ENCODE measurements around the gene OAF. TPM values are rescaled to one million over a fixed set of nuclear protein-coding genes. Genes with fewer than 3 reads are reported as not detected.

Gene OAF
- total RNA-seq, 2 experiments from 2014 or later = 5.3 TPM

DNA sequence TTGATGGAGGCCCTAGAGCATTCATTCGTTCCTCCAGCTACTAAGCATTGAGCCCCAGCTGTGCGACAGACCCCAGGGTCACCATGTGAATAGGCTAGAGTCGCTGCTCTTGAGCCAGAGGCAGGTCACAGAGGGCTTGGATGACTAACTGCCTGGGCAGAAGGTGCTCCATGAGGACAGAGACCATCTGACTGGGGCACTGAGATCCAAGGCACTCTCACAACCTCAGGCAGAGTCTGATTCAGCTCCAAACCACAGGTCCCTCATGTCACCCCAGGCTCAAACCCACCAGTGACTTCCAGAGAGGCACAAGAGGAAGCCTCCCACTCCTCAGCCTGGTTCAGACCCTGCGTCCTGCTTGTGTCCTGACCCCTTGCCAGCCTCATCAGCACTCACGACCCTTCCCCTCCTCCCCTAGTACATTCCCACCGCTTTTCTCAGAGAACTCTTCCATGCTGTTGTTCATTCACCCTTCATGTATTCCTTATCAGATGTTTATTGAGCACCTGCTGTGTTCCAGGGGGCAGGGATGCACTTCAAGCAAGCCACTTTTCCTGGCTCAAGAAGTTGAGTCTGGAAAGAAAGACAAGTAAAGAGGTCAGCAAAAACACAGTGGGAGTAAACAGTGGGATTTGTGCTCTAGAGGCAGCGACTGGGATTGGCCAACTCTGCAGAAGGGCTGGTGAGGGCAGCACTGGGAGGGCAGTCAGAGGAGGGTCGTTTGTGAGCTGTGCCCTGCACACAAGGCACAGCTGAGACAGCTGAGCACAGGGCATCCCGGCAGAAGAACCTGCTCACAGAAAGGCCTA is 9.3 kb downstream of the OAF start:
- POLR2A ChIA-PET = no interaction called here
- Mint-ChIP-seq H3K27ac (no peak overlapping the region), H3K9me3 (ENCODE audit: insufficient read depth) (no peaks in the 10 kb centered on the region), H3K27me3 (ENCODE audit: low read depth) (no peaks in the 10 kb centered on the region), H3K36me3 (ENCODE audit: low read depth) (no peaks in the 10 kb centered on the region), H3K4me3 (no peak overlapping the region), H3K4me1 (ENCODE audit: low read depth) (peaks cover 17% of the 10 kb centered on the region)
- DNase-seq (no peak), ATAC-seq (no peak)
- CTCF ChIA-PET = no interaction called here

DNA sequence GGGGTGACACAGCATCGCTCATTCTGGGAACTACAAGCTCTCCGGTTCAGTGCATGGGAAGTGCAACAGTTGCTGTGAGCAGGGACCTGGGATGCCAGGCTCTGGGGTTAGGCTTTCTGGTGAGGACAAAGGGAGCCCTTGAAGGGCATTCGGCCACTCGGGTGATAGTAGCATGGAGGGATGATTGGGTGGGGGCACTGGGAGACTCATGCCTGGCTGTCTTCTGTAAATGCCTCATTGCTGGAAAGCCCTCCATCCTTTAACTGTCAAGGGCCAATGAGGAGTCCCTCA is 9.9 kb downstream of the OAF start:
- H3K4me3 Mint-ChIP-seq = no peak overlapping the region
- ChIA-PET CTCF (no interaction called here), POLR2A (no interaction called here)

DNA sequence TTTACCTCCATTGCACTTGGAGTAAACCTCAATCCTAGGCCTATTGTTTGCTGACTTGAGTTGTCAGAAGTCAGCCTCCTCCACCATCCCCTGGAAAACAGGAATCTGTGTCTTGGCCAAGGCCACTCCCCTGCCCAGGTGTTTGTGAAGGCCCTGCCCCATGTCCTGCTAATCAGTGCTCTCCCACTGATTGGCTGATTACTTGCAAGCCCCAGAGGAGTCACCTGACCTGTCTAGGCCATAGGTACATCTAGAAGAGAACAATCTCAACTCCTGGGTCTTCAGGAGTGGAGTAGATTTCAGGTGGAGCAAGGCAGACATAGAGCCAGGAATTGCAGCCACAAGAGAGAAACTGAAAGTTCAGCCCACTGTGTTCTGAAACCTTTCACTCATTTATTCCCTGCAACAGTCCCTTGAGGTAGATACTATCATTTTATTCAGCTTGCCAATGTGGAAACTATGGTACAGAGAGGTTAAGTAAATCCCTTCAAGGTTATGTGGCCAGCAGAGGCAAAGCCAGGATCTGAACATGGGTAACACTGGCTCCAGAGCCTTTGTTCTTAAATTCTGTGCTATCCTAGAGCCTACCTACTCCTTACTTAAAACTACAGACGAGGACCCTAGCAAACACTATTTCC is 10.4 kb downstream of the OAF start:
- DNase-seq (no peak), ATAC-seq (peak; percentile 18)
- POLR2A ChIA-PET = no interaction called here
- no peaks in the 10 kb centered on the region for H3K36me3 Mint-ChIP-seq (ENCODE audit: low read depth)
- H3K27ac Mint-ChIP-seq = no peak overlapping the region
- H3K27me3 Mint-ChIP-seq (ENCODE audit: low read depth) = no peaks in the 10 kb centered on the region
- no peak overlapping the region for H3K4me3 Mint-ChIP-seq
- peaks cover 22% of the 10 kb centered on the region for H3K4me1 Mint-ChIP-seq (ENCODE audit: low read depth)
- H3K9me3 Mint-ChIP-seq (ENCODE audit: insufficient read depth) = no peaks in the 10 kb centered on the region
- CTCF ChIA-PET = no interaction called here

More for the DNA sequence above, 9.9 kb downstream of the OAF start:
- H3K36me3 Mint-ChIP-seq (ENCODE audit: low read depth) = no peaks in the 10 kb centered on the region
- ATAC-seq (no peak), DNase-seq (no peak)
- no peaks in the 10 kb centered on the region for H3K9me3 Mint-ChIP-seq (ENCODE audit: insufficient read depth)
- no peak overlapping the region for H3K27ac Mint-ChIP-seq
- H3K27me3 Mint-ChIP-seq (ENCODE audit: low read depth) = no peaks in the 10 kb centered on the region
- peaks cover 20% of the 10 kb centered on the region for H3K4me1 Mint-ChIP-seq (ENCODE audit: low read depth)

DNA sequence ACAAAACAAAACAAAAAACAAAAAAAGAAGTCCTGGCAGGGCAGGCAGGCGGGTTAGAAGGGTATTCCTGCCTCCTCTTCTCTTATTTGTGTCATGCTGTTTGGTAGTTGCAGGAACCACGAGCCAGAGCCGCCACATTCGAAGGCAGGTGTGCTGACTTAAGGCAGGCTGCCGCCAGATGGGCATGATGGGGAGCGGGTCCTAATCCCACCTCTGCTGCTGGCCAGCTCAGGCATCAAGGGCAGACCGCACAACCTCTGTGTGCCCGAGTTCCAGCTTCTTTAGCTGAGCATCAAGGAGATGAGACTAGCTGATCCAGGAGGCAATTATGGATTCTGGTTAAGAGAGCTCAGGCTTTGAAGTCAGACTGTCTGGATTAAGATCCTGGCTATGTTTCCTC is 12.1 kb downstream of the OAF start:
- no peaks in the 10 kb centered on the region for H3K27me3 Mint-ChIP-seq (ENCODE audit: low read depth)
- POLR2A ChIA-PET = no interaction called here

DNA sequence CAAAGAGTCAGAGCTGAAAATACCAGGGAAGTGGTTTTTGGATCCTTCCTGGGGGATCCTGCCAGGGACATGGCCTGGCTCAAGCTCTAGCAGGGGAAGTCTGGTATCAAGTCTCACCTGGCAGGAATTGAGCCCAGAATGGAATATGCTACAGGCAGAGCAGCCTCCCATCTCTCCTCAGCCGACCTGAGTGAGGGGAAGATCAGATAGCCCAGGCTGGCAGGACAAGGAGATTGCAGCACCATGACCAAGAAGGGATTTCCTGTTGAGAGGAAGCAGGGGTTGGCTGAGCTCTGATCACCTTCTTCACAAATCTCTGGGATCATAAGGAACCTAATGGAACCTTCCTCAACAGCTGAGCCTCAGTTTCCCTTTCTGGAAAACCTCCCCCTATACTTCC is 13.0 kb downstream of the OAF start:
- no peaks in the 10 kb centered on the region for H3K27me3 Mint-ChIP-seq (ENCODE audit: low read depth)
- DNase-seq (no peak), ATAC-seq (no peak)
- H3K4me1 Mint-ChIP-seq (ENCODE audit: low read depth) = peaks cover 22% of the 10 kb centered on the region
- H3K36me3 Mint-ChIP-seq (ENCODE audit: low read depth) = no peaks in the 10 kb centered on the region
- H3K4me3 Mint-ChIP-seq = no peak overlapping the region
- POLR2A ChIA-PET = interaction anchor here (1.2 kb wide), 2 partner anchors 44 to 79 kb away, joined by 3 read pairs; no protein-coding TSS in a partner anchor
- H3K27ac Mint-ChIP-seq = no peak overlapping the region
- CTCF ChIA-PET = interaction anchor here (0.9 to 4.4 kb wide), 4 partner anchors 12 to 111 kb away, joined by 3 to 24 read pairs (median 10); no protein-coding TSS in a partner anchor
- H3K9me3 Mint-ChIP-seq (ENCODE audit: insufficient read depth) = no peaks in the 10 kb centered on the region

More for the DNA sequence above, 12.1 kb downstream of the OAF start:
- Mint-ChIP-seq H3K9me3 (ENCODE audit: insufficient read depth) (no peaks in the 10 kb centered on the region), H3K4me3 (no peak overlapping the region), H3K4me1 (ENCODE audit: low read depth) (peaks cover 22% of the 10 kb centered on the region), H3K36me3 (ENCODE audit: low read depth) (no peaks in the 10 kb centered on the region), H3K27ac (no peak overlapping the region)
- ATAC-seq = no peak
- CTCF ChIA-PET = interaction anchor here (0.8 to 4.4 kb wide), 4 partner anchors 13 to 79 kb away, joined by 3 to 24 read pairs (median 10); no protein-coding TSS in a partner anchor
- DNase-seq = no peak

DNA sequence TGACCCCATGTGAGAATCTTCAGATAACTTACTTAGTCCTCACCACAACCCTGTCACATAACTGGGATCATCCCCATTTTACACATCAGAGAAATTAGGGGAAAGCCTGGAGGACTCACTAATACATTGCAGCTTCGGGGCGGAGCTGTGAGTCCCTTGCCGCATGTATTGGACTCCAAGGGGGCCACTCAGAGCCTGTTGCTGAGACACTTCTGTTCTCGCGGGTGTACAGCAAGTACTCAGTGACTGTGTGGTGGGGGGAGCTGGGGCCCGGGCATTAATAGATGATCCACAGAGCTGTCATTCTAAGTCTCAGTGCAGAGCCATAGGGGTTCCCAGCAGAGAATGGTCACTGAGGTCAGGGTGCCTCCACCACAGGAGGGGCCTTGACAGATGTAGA is 13.5 kb downstream of the OAF start:
- Mint-ChIP-seq H3K9me3 (ENCODE audit: insufficient read depth) (no peaks in the 10 kb centered on the region), H3K36me3 (ENCODE audit: low read depth) (no peaks in the 10 kb centered on the region), H3K27me3 (ENCODE audit: low read depth) (no peaks in the 10 kb centered on the region), H3K27ac (no peak overlapping the region), H3K4me3 (no peak overlapping the region), H3K4me1 (ENCODE audit: low read depth) (peaks cover 22% of the 10 kb centered on the region)
- ATAC-seq = no peak
- ChIA-PET POLR2A (interaction anchor here (1.2 kb wide), 2 partner anchors 45 to 79 kb away, joined by 3 read pairs; no protein-coding TSS in a partner anchor), CTCF (interaction anchor here (0.9 to 4.4 kb wide), 3 partner anchors 11 to 110 kb away, joined by 3 to 24 read pairs (median 15); no protein-coding TSS in a partner anchor)
- DNase-seq = no peak

DNA sequence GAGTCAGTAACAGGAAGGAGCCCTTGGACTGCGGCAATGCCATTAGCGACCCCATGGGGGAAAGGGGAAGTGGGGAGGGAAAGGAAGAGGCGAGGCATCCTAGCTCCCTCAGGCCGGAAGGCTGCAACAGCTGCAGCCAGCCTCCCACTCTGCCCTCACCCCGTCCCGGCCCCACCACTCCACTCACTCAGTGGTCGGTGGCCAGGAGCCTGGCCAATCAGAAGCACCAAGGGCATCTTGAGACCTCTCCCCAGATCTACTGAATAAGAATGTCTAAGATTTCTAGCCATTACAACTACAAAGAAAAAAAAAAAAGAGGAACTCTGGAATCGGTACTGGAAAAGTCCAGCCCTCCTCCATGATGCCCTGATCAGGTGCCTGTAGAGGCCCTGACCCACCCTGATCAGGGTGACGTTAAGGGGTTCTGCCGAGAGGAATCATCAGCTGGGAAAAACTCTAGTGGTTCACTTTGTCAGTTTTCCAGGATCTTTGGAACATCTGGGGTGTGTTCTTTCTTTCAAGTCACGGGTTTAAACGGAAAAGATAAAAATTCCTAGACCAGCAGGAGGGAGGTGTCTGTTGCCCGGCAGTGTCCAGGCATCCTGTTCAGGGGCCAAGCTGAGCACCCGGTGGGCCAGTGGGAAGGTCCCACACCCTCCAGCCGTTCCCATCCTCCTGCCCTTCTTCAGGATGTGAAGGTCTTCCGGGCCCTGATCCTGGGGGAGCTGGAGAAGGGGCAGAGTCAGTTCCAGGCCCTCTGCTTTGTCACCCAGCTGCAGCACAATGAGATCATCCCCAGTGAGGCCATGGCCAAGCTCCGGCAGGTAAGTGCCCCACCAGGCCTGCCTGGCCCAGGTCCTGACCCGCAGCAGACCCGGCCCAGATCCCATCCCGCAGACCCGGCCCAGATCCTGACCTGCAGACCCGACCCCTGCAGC is 14.4 kb downstream of the OAF start:
- CTCF ChIA-PET = interaction anchor here (0.9 to 6.8 kb wide), 4 partner anchors 11 to 110 kb away, joined by 3 to 63 read pairs (median 20); no protein-coding TSS in a partner anchor
- no peaks in the 10 kb centered on the region for H3K36me3 Mint-ChIP-seq (ENCODE audit: low read depth)
- ATAC-seq = no peak
- no peak overlapping the region for H3K4me3 Mint-ChIP-seq
- no peaks in the 10 kb centered on the region for H3K9me3 Mint-ChIP-seq (ENCODE audit: insufficient read depth)
- peaks cover 22% of the 10 kb centered on the region for H3K4me1 Mint-ChIP-seq (ENCODE audit: low read depth)
- no peaks in the 10 kb centered on the region for H3K27me3 Mint-ChIP-seq (ENCODE audit: low read depth)
- no peak overlapping the region for H3K27ac Mint-ChIP-seq
- POLR2A ChIA-PET = no interaction called here
- no peak for DNase-seq

DNA sequence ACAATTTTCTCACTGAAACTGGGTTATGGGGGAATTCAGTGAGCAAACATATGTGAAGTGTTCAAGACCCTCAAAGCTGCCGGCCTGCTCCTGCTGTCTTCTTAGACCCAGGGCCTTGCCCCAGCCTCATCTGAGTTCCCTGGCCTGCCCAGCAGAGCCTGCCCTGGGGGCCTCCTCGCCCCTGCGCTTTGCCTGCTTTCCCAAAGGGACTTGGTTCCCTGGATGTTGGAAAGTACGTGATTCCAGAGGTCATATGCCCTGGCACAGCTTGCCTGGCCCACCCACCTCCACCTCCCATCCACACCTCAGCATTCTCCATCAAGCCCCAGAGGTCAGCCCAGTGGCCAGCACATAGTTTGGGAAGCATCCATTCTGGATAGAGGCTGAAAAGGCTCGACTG is 15.4 kb downstream of the OAF start:
- DNase-seq (no peak), ATAC-seq (no peak)
- H3K4me1 Mint-ChIP-seq (ENCODE audit: low read depth) = peaks cover 19% of the 10 kb centered on the region
- no peak overlapping the region for H3K27ac Mint-ChIP-seq
- H3K36me3 Mint-ChIP-seq (ENCODE audit: low read depth) = no peaks in the 10 kb centered on the region
- ChIA-PET CTCF (interaction anchor here (3.4 to 6.8 kb wide), 3 partner anchors 10 to 76 kb away, joined by 15 to 63 read pairs (median 24); no protein-coding TSS in a partner anchor), POLR2A (no interaction called here)
- no peaks in the 10 kb centered on the region for H3K27me3 Mint-ChIP-seq (ENCODE audit: low read depth)
- H3K9me3 Mint-ChIP-seq (ENCODE audit: insufficient read depth) = no peaks in the 10 kb centered on the region
- no peak overlapping the region for H3K4me3 Mint-ChIP-seq

DNA sequence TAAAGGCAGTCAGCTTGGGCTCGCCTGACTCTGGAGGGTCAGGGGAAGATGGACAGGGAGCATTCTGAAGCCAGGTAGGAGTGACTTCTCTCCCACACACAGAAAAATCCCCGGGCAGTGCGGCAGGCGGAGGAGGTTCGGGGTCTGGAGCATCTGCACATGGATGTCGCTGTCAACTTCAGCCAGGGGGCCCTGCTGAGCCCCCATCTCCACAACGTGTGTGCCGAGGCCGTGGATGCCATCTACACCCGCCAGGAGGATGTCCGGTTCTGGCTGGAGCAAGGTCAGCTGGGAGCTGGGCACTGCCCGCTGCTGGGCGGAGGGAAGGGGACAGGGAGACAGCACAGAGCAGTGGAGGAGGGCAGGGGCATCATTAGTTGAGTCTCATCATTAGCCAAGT is 15.9 kb downstream of the OAF start:
- H3K4me3 Mint-ChIP-seq = no peak overlapping the region
- no peaks in the 10 kb centered on the region for H3K9me3 Mint-ChIP-seq (ENCODE audit: insufficient read depth)
- DNase-seq (no peak), ATAC-seq (no peak)
- peaks cover 15% of the 10 kb centered on the region for H3K4me1 Mint-ChIP-seq (ENCODE audit: low read depth)
- H3K36me3 Mint-ChIP-seq (ENCODE audit: low read depth) = no peaks in the 10 kb centered on the region
- H3K27me3 Mint-ChIP-seq (ENCODE audit: low read depth) = no peaks in the 10 kb centered on the region
- CTCF ChIA-PET = interaction anchor here (4.4 to 13.9 kb wide), 3 partner anchors 56 to 76 kb away, joined by 24 to 344 read pairs (median 63); no protein-coding TSS in a partner anchor
- POLR2A ChIA-PET = no interaction called here
- H3K27ac Mint-ChIP-seq = no peak overlapping the region

DNA sequence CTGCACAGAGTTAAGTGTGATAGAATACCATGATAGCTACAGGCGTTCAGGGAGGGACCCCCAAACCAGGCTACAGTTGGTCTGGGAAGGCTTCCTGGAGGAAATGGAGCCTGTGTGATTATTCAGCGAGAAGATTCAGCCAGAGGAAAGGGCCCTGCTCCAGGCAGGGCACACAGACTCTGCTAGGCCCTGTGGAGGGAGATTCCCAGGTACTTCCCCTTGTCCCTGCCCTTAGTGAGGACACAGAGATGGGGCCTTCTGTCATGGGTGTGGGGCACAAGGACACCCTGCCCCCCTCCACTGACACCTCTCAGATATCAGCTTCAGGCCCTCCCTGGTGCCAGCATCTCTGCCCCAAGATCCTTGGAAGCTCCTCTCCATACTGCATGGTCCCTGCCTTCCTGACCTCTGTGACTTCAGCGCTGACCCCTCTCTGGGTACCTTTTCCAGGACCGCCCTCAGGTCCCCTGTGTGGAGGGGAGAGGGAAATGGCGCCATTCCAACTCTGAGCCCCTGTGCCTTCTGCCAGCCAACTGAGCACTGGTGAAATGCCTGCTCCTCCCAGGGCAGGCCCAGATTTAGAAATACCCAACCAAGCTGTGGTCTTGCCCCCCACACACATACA is 16.5 kb downstream of the OAF start:
- DNase-seq (no peak), ATAC-seq (no peak)
- Mint-ChIP-seq H3K4me3 (no peak overlapping the region), H3K4me1 (ENCODE audit: low read depth) (peaks cover 14% of the 10 kb centered on the region), H3K27ac (no peak overlapping the region), H3K36me3 (ENCODE audit: low read depth) (no peaks in the 10 kb centered on the region), H3K27me3 (ENCODE audit: low read depth) (no peaks in the 10 kb centered on the region), H3K9me3 (ENCODE audit: insufficient read depth) (no peaks in the 10 kb centered on the region)
- ChIA-PET CTCF (interaction anchor here (6.8 to 13.9 kb wide), 2 partner anchors 57 to 74 kb away, joined by 63 to 344 read pairs; no protein-coding TSS in a partner anchor), POLR2A (no interaction called here)

DNA sequence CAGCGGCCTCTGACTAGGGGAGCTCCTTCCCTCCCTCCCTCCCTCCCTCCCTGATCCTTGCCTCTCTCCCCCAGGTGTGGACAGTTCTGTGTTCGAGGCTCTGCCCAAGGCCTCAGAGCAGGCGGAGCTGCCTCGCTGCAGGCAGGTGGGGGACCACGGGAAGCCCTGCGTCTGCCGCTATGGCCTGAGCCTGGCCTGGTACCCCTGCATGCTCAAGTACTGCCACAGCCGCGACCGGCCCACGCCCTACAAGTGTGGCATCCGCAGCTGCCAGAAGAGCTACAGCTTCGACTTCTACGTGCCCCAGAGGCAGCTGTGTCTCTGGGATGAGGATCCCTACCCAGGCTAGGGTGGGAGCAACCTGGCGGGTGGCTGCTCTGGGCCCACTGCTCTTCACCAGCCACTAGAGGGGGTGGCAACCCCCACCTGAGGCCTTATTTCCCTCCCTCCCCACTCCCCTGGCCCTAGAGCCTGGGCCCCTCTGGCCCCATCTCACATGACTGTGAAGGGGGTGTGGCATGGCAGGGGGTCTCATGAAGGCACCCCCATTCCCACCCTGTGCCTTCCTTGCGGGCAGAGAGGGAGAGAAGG is 18.1 kb downstream of the OAF start:
- CTCF ChIA-PET = interaction anchor here (0.7 to 13.9 kb wide), 8 partner anchors 15 to 73 kb away, joined by 3 to 344 read pairs (median 4); partner anchors contain the start of gene OAF
- POLR2A ChIA-PET = interaction anchor here (0.6 kb wide), 1 partner anchor 73 kb away, joined by 3 read pairs; no protein-coding TSS in a partner anchor
- Mint-ChIP-seq H3K27me3 (ENCODE audit: low read depth) (peaks cover 8% of the 10 kb centered on the region), H3K36me3 (ENCODE audit: low read depth) (no peaks in the 10 kb centered on the region), H3K27ac (no peak overlapping the region), H3K9me3 (ENCODE audit: insufficient read depth) (no peaks in the 10 kb centered on the region), H3K4me1 (ENCODE audit: low read depth) (peaks cover 16% of the 10 kb centered on the region), H3K4me3 (no peak overlapping the region)
- no peak for DNase-seq
- no peak for ATAC-seq
